Osteocyte (in vitro differentiated cells): ENCODE results near the gene SHF. TPM values are rescaled to one million over a fixed set of nuclear protein-coding genes. Genes with fewer than 3 reads are reported as not detected.

Source experiments
- DNase-seq: peaks from one replicate; pipeline ENCODE4 v3.0.0; 2021; ENCODE audit warnings: mixed read lengths; ENCODE audit not compliant: unreplicated experiment; ENCODE audit errors: extremely low spot score
- H3K27ac Mint-ChIP-seq: one replicate; pipeline ENCODE4 v1.8.0; 2021; ENCODE audit warnings: mild to moderate bottlenecking, mixed read lengths; ENCODE audit not compliant: unreplicated experiment
- H3K27me3 Mint-ChIP-seq: one replicate; pipeline ENCODE4 v1.8.0; 2021; ENCODE audit warnings: mixed read lengths; ENCODE audit not compliant: unreplicated experiment
- H3K36me3 Mint-ChIP-seq: one replicate; pipeline ENCODE4 v1.8.0; 2021; ENCODE audit warnings: mixed read lengths; ENCODE audit not compliant: unreplicated experiment
- H3K4me1 Mint-ChIP-seq: one replicate; pipeline ENCODE4 v1.8.0; 2021; ENCODE audit warnings: mixed read lengths; ENCODE audit not compliant: unreplicated experiment
- H3K4me3 Mint-ChIP-seq: one replicate; pipeline ENCODE4 v1.8.0; 2021; ENCODE audit warnings: mild to moderate bottlenecking, moderate library complexity, mixed read lengths; ENCODE audit not compliant: unreplicated experiment
- H3K9me3 Mint-ChIP-seq: one replicate; pipeline ENCODE4 v1.8.0; 2021; ENCODE audit warnings: mixed read lengths; ENCODE audit not compliant: unreplicated experiment
- CTCF ChIP-seq: fragments of 200-600 bp; sonication (generic); IDR thresholded peaks from 2 replicates; pipeline ENCODE4 v1.5.0; 2021; ENCODE audit warnings: antibody characterized with exemption, mild to moderate bottlenecking, moderate library complexity
- total RNA-seq: library from RNA; stranded (reverse); gene quantifications from 2 replicates; pipeline ENCODE4 v1.2.1, GENCODE V29; 2021

The SHF gene
- total RNA-seq, 1 donor from 2014 or later: 15.8 TPM

- H3K4me1 Mint-ChIP-seq: peaks cover 7% of the 10 kb centered on the region
- DNase-seq: no peak
- TF ChIP-seq CTCF: no peak
Measured at GRCh38 chr15:45129651-45130129, 58.1 kb downstream of the SHF start, which contains the start of the genes DUOX1 and DUOXA1. DUOX1 (plus strand) TSS chr15:45129994; CDS start chr15:45131967, 1,973 bp downstream. DUOXA1 (minus strand) TSS chr15:45129879; CDS start chr15:45123014, 6,865 bp downstream.

GRCh38 chr15:45128971-45129639 is 58.7 kb downstream of the SHF start:
- no peak for TF ChIP-seq CTCF
- Mint-ChIP-seq H3K4me1 (peaks cover 6% of the 10 kb centered on the region), H3K9me3 (no peaks in the 10 kb centered on the region), H3K4me3 (no peak overlapping the region), H3K27me3 (peaks cover 79% of the 10 kb centered on the region), H3K36me3 (no peaks in the 10 kb centered on the region), H3K27ac (no peak overlapping the region)
- DNase-seq: no peak

More at GRCh38 chr15:45129651-45130129, 58.1 kb downstream of the SHF start, which contains the start of the genes DUOX1 and DUOXA1:
- Mint-ChIP-seq H3K9me3 (no peaks in the 10 kb centered on the region), H3K27me3 (peaks cover 82% of the 10 kb centered on the region), H3K36me3 (no peaks in the 10 kb centered on the region), H3K27ac (no peak within 1 kb of the TSS), H3K4me3 (no peak within 1 kb of the TSS)

- DNase-seq: no peak
- Mint-ChIP-seq H3K27me3 (peaks cover 59% of the 10 kb centered on the region), H3K36me3 (no peaks in the 10 kb centered on the region), H3K27ac (no peak overlapping the region), H3K4me3 (no peak overlapping the region), H3K4me1 (peaks cover 6% of the 10 kb centered on the region), H3K9me3 (no peaks in the 10 kb centered on the region)
- peak; percentile 60 for TF ChIP-seq CTCF
Measured at GRCh38 chr15:45126535-45127158, 61.1 kb downstream of the SHF start.

- no peak for DNase-seq
- Mint-ChIP-seq H3K9me3 (no peaks in the 10 kb centered on the region), H3K27me3 (peaks cover 39% of the 10 kb centered on the region), H3K4me1 (peaks cover 2% of the 10 kb centered on the region), H3K4me3 (no peak overlapping the region), H3K36me3 (no peaks in the 10 kb centered on the region), H3K27ac (no peak overlapping the region)
- TF ChIP-seq CTCF: no peak
Measured at GRCh38 chr15:45123397-45123796, 64.4 kb downstream of the SHF start.

GRCh38 chr15:45122719-45123118 is 65.0 kb downstream of the SHF start:
- Mint-ChIP-seq H3K36me3 (no peaks in the 10 kb centered on the region), H3K27me3 (peaks cover 32% of the 10 kb centered on the region), H3K4me1 (peaks cover 5% of the 10 kb centered on the region), H3K27ac (no peak overlapping the region), H3K9me3 (no peaks in the 10 kb centered on the region), H3K4me3 (no peak overlapping the region)
- TF ChIP-seq CTCF: no peak
- DNase-seq: no peak
